ENCODE results near the gene JAML.

The JAML gene

DNA sequence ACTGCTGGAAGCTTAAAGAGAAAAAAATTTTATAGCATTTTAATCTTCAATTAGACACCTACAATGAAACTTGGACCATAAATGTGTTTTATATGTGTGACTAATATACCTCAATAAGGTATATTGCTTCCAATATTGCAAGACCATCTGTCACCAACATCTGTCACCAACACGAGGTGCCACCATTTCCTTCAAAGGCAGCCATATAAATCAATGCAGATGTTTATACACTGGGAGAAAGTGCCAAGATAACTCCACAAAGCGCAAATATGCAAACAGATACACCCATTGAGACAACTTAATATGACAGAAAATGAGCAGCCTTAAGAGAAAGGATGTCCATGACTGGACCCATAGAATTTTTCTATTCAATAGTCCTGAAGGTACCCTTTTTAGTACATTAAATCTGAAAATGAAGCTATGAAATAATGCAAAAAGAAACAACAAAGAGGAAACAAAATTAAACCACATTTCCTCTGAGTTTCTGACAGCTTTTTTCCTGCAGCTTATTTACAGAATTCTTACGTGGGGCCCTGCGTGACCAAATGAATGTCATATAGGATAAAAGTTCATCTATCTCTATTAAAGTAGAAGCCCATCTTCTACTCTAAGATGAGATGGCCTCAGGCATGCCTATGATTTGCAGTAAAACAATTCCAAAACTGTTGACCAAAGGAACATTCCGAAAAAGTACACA, 14.8 kb upstream of the JAML start:
- DNase-seq = no peak

DNA sequence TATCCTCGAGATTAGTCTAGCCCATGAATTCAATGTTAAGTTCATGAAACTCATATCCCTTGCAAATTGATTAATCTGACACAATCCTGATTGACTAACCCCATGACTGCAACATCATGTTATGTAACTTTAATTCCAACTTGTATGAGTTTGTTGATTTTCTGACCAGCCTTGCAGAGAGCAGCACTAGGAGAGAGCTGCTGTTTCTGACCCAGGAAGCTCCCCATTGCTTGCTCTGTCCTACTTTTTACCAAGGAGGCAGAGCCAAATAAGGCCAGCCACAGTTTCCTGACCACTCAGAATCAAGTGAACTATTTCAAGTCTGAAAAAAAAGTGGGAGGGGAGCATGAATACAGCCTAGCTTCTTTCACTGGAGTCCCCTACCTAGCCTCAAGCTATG, 14.1 kb upstream of the JAML start:
- DNase-seq = no peak

DNA sequence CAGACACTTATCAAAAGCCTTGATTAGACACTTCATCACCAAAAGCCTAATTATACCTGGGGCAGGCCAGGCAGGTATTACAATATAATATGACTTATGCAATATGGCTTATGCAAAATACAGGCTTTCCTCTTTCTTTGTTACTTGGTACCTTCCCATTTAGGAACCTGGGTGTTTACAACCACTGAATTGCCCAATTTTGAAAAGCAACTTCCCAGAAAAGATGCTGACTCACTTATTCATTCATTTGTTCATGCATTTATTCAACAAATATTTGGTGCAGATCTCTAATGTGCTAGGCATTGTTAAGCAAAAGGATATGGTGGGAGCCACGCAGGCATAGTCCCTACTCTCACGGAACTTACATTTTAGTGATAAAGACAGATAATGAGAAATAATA, 13.6 kb upstream of the JAML start:
- no peak for DNase-seq

DNA sequence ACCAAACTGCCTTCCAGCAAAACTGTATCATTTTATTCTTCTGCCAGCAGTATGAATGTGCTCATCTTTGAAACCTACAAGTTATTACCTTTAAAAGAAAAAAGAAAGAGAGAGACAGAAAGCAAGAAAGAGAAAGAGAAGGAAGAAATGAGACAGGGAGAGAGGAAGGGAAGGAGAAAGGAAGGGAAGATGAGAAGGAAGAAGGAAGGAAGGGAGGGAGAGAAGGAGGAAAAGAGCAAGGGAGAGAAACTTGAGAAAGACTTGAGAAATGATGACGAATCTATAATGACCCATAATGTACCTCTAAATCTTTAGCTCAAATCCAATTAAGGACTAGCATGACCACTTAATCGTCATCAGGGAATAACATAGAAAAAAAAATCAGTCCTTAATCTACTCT, 11.4 kb upstream of the JAML start:
- DNase-seq = no peak

DNA sequence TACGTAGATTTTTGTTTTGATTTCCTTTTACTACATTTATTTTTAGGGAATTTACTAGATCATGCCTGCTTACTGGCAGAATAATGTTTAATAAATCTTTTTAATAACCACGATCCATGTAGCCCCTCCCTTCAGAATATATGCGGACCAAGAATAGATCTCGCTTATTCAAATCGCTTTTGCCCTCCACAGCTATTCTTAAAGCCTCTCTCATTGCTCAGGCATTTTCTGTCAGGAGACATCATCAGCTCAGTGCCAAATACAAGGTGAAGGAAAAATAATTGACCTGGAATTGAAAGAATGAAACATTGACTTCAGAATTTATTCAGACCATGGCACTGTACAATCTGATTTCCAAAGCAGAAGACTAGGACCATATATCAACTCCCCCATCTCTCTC, 10.0 kb upstream of the JAML start:
- DNase-seq = no peak

DNA sequence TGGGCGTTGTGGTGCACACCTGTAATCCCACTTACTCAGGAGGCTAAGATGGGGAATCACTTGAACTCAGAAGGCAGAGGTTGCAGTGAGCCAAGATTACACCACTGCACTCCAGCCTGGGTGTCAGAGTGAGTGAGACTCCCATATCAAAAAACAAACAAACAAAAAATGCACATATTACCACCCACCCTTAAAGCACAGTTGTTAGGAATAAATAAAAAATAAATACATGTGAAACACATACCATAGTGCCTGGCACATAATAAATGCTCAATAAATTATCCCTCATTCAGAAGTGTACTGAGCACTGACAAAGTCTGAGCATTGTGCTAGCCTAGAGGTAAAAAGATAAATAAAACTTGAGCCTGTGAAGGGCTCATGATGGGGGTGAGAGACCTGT, 9.0 kb upstream of the JAML start:
- DNase-seq = no peak

DNA sequence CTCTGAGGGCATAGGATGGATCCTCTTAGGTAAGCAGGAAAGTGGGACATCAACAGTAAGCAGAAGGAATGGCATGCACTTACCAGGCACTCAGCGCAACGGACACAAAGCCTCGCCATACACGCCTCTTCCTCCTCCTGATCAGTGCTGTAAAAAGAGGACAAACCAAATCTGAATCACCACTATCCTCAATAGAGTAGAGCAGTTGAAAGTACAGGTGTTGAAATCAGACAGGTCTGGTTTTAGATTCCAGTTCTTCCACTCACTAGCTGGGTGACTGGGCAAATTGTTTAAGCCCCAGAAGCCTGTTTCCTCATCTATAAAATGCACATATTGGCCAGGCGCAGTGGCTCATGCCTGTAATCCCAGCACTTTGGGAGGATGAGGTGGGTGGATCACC, 8.6 kb upstream of the JAML start:
- no peak for DNase-seq

DNA sequence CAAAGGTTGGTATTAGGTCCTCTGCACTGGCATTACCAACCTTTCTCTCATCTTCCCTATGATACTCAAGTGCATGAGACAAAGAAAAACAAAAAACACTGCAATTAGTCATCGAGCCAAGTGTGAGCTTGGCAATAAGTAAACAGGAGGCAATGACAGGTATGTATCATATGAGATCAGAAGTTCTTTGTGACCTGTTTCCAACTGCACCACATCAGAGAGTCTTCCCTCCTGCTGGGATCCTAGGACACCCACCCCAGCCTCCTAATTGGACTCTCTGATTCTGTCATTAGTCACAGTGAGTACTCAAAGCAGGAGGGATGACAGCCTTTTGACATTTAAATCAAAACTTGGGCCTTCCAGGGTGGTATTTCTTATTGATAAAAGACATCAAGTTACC, 7.8 kb upstream of the JAML start:
- no peak for DNase-seq

DNA sequence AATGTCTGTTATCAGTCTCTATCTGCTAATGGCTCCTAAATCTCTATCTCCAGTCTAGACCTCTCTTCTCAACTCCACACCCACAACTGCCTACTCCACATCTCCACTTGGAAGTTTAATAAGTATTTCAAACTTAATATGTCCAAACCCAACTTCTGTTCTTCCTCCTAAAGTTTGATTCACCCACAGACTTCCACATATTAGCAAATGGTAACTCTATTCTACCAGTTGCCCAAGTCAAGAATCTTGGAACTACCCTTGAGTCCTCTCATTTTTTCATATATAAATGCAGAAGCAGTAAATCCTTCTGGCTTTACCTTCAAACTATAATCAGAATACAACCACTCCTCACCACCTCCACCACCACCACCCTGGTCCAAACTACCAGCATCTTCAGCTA, 6.7 kb upstream of the JAML start:
- DNase-seq = no peak

DNA sequence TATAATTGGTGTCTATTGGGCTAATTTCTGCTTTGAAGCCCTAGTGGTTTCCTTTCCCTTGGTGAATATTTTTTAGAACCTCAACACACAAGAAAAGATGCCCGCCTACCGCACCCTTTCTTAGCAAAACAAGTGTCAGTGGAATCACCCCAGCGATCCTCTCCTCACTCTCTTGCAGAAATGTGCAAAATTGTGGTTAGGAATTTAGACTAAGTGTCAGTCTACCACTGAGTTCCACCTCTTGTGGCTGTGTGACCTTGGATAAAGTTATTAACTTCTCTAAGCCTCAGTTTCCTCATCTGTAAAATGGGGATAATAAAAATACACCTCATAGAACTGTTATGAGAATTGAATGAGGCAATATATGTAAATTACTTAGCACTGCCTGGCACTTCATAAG, 5.3 kb upstream of the JAML start:
- no peak for DNase-seq

DNA sequence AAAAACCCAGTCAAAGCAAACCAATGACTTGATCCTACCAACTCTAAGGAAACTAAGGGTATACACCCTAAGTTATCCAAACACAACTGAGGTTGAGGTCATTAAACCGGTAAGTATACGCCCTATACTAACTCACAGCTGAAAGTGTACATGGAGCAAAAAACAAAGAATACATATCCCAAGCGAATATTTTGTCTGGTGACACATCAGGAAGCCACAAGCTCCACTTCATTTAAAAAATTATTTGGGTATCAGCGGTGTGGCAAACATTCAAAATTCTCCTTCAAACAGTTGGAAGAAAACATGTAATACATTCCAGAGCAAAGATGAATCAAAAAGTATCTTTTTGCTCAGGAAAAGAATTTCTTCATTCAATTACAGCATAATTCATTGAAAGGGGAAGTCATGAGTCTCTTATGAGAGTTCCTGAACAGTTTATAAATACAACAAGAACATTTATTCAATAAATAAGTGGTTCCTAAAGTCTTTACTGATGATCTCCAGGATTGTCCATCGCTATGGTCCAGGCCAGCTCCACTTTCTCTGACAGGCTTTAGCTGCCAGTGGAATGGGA, 4.5 kb upstream of the JAML start:
- peak; percentile 26 for DNase-seq

DNA sequence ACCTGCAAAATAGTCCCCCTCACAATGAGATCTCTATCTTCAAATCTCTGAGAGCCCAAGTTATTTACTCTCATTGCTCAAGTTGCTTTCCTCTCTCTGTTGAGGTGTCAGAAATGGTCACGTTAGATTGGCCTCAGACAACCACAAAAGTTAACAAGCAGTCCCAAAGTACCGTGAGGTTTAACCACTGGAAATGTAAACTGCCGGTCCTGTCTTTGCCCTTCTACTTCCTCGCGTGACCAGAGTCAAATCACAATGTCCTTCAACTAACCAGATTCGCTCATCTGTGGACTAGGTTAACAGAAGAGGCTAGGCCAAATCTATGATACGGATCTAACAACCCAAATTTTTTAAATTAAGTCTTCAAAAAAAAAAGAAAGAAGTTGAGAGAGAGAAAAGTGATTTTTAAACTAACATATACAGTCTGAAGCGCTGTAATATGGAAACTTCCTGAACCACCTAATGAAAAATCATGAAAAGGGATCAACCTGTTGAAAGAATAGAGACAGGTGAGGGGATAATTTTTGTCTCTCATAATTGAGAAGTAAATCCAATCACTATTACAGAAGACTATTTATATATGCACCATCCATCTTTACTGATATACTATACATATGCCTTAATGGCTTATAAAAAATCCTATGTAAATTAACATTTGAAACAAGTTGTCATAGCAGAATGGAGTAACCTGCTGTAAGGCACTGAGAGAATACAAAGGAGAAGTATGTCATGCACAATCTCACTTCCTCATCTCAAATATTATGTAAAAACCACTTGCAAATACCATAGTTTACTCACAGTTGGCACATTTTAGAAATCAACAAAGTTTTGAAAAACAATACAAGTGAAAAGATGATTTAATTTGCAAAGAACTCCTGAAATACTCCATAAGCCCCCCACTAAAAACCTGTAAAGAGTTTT, 3.3 kb upstream of the JAML start:
- no peak for DNase-seq

DNA sequence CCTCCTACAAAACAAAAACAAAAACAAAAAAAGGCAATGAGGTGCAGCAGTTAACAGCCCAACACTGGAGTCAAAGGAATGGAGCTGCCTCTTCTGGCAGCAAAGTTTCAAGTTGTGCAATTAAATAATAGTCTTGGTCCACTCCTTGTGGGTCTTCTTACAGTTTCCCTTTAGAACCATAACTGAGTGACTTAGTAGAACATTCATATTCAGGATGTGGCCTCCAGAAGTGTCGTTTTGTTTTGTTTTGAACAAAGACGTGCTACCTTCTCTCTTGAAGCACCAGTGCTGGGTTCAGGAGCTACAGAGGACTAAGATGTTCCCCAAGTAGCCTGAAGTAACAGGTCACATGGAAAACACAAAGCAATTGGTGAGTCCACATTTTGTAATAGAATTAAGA, 2.0 kb upstream of the JAML start:
- no peak for DNase-seq

DNA sequence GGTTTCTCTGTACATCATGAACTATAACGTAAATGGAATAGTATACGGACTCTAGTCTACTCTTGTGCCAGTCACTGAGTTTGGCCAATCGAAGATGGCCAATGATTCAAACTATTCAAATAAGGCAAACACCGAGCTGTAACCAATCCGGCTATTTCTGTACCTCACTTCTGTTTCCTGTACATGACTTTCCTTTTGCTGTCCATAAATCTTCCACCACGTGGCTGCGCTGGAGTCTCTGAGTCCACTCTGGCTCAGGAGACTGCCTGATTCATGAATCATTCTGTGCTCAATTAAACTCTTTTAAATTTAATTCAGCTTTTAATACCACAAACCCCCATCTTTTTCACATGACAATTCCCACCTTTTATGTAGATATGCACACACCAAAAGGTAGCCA, 1.5 kb upstream of the JAML start:
- no peak for DNase-seq

DNA sequence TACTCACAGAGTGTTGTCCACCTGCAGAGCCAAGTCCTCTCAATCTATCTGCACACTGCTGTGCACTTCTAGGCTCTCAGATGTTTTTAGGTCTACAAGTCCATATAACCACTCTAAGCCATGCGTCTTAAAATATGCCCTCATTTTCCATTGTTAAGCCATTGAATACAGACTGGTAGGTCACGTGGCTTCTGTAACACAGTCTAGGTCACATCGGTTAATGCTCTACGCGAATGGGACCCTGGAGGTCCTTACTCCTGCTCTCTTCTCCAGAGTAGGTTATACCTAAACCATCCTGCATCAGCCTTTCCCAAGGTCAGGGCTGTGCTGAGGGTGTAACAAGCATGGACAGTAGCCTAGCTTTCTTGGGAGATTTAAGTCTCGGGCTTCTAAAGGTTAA, 819 bp downstream of the JAML start:
- no peak for DNase-seq

DNA sequence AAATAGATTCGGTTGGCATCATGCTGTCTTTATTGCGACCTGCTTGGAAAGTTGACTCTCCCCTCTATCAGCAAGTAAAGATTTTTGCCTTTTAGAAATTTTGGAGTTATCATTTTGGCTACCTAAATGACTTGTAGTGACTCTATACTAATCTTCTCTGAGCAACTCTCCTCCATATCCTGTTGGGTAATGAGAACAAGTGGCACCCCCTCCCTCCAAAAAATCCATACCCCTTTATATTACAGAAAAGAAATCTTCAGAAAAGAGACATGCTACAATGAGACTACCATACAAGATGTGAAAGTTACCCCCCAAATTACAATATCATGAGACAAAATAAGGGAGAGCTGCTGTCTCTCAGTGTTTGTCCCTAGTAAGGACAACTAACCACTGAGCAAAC, 1.2 kb downstream of the JAML start:
- no peak for DNase-seq

DNA sequence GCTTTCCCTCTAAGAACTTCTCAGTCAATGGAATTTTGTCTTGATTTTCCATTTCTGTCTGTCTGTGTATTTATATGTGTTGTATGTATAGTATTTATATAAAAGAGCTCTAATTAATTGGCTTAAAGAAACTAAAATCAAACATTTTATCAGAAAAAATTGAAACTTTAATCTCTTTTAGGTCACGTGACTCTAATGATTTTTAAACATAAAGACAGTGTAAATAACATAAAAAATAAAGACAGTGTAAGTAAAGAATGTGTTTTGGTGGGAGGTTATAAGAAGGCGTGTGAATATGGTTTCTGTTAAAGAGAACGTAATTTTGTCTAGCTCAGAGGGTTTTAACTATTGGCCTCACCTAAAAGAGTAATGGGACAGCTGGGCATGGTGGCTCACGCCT, 2.4 kb downstream of the JAML start:
- DNase-seq = no peak

DNA sequence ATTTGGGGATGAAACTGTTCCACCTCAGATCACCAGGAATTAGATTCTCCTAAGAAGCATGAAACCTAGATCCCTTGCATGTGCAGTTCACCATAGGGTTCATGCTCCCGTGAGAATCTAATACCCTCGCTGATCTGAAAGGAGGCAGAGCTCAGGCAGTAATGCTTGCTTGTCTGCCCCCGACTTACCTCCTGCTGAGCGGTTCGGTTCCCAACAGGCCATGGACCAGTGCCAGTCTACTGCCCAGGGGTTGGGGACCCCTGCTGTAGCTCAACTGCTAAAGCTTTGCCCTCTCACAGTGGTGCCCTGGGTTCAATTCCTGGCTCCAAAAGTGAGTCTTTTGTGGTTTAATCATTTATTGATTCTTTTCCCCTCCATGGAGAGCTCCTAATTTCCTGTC, 3.4 kb downstream of the JAML start:
- DNase-seq = no peak

DNA sequence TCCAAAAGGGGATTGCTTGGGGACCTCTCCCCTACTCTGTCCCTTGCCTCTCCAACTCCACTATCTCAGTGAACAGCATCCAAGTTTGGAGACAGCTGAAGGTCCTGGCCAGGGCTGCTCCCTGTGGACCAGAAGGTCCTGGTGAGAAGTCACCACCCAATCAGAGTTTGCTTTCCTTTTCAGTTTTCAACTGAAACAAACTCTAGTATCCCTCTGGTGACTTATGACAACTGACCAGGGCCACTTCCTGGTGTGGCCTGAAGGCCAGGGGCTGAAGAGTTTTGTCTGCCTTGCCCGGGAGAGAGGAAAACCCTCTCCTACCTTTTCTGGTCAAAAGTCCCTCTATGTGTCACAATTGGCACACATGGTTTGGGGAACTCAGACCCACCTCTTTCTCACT, 5.1 kb downstream of the JAML start:
- no peak for DNase-seq

DNA sequence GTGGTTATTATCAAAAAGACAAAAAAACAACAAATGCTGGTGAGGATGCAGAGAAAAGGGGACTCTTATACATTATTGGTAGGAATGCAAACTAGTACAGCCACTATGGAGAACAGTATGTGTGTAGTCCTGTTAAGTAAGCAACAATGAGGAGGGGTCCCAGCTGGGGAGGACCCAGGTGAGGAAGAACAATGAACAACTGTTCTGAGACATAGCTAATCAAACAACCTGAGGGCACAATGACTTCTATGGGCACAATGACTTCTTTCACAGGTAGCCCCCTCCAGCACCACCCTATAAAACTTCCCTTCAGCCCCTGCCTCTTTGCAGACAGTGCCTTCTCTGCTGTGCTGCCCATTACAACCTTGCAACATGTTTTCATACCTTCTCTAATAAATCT, 5.6 kb downstream of the JAML start:
- no peak for DNase-seq

DNA sequence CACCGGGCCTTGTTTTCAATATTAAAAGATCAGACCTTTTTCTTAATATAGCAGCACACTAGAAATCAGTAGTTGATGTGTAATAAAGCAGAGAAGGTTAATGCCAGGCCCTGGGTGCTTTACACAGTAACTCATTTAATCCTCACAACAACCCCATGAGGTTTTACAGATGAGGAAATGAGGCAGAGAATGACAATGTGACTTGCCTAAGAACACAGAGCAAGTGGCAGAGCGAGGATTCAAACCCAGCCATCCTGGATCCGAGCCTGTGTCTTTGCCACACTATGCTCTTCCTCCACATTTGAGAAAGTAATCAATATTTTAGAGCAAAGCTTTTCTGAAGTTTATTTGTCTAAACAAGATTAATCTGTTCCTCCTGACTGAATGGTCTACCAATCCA, 7.2 kb downstream of the JAML start:
- no peak for DNase-seq

DNA sequence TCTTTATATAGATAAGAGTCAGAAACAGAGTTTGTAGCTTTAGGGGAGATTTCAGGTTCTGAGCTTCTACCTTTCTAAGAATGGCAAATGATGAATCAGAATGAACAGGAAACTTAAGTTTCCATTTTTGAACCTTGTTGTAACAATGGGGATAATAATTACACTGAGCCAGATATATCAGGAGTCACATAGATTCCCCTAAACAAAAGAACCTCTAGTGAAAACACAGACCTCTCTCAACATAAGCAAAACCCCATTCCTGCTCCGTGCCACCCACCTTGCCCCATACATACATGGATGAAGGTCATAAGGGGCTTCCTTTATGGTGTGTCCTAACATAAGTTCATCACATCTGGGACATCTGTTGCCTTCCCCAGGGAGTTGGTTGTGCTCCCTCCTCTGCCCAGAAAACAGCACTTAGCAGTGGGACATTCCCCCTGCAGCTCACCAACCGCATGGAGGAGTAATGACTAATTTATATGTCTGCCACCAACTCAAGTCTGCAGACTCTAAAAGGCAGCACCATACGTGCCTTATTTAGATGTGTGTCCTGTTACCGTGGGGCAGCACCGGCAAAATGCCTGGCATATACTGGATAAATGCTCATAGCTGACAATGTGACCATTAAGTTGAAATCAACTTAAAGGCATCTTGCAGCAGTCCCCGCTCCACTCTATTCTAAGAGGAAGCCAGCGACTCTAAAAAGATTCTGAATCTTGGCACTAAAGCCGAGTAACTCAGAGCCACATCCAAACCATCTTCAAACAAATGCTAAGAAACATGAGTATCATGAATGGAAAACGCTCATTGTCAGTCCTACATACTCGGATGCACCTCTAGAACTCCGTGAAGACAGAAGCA, 8.0 kb downstream of the JAML start:
- DNase-seq = peak; percentile 1

DNA sequence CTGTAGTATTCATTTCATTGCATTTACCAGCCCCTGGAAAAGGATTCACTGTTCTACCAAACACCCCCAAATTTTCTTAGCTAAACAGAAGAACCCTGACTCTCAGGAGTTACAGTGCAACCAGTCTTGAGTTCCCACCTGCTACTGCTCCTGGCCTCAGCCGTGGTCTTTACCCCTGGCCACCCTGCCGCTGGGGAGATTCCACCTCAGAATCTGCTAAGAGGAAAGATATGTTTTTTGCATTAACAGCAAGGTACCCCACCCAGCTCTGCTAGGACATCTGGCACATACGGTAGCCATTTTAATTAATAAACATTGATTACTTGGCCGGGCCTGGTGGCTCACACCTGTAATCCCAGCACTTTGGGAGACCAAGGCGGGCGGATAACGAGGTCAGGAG, 9.0 kb downstream of the JAML start:
- no peak for DNase-seq

All from fibroblast of skin of scalp (primary cell).